HepG2 (cell line): ENCODE measurements around the gene POLH. TPM values are rescaled to one million over a fixed set of nuclear protein-coding genes. Genes with fewer than 3 reads are reported as not detected.

Experiments
- BRCA1 ChIP-seq: sonication (generic); formaldehyde crosslinking; IDR thresholded peaks from 2 replicates; pipeline ENCODE4 v1.4.0; 2020; ENCODE audit warnings: missing genetic modification reagents
- FOXA3 ChIP-seq: IDR thresholded peaks from 2 replicates; pipeline ENCODE4 v1.6.1; 2016; ENCODE audit warnings: missing genetic modification reagents, missing compliant biosample characterization
- GLMP ChIP-seq: sonication (generic); formaldehyde crosslinking; IDR thresholded peaks from 2 replicates; pipeline ENCODE4 v1.9.0; 2021; ENCODE audit warnings: missing genetic modification reagents, mild to moderate bottlenecking, borderline replicate concordance
- HIVEP1 ChIP-seq: sonication (generic); formaldehyde crosslinking; IDR thresholded peaks from 2 replicates; pipeline ENCODE4 v1.4.0; 2020; ENCODE audit warnings: mild to moderate bottlenecking, missing genetic modification reagents
- KLF11 ChIP-seq: IDR thresholded peaks from 2 replicates; pipeline ENCODE4 v1.6.1; 2016; ENCODE audit warnings: missing compliant biosample characterization
- NCOA2 ChIP-seq: sonication (generic); formaldehyde crosslinking; IDR thresholded peaks from 2 replicates; pipeline ENCODE4 v1.8.0; 2022; ENCODE audit warnings: inconsistent platforms
- PITX1 ChIP-seq: sonication (generic); formaldehyde crosslinking; IDR thresholded peaks from 2 replicates; pipeline ENCODE4 v1.5.1; 2020; ENCODE audit warnings: mild to moderate bottlenecking, missing genetic modification reagents
- PLRG1 ChIP-seq: fragments of 450-650 bp; conservative IDR thresholded peaks from 2 replicates; pipeline ENCODE4 v1.6.1; 2016
- SIN3A ChIP-seq: IDR thresholded peaks from 2 replicates; pipeline ENCODE4 v1.6.1; 2011; ENCODE audit warnings: low read depth, mild to moderate bottlenecking, control low read depth, low read length, borderline replicate concordance
- SRSF1 ChIP-seq: fragments of 200-400 bp; formaldehyde crosslinking; optimal IDR thresholded peaks from 2 replicates; pipeline ENCODE3; 2017; ENCODE audit warnings: mild to moderate bottlenecking, low read depth, low read length, moderate library complexity
- SRSF9 ChIP-seq: fragments of 200-400 bp; formaldehyde crosslinking; IDR thresholded peaks from 2 replicates; pipeline ENCODE4 v1.6.1; 2018; ENCODE audit warnings: borderline replicate concordance, mild to moderate bottlenecking, low read depth, low read length; ENCODE audit not compliant: insufficient read depth, poor library complexity, severe bottlenecking
- TEF ChIP-seq: sonication (generic); formaldehyde crosslinking; IDR thresholded peaks from 2 replicates; pipeline ENCODE4 v1.5.0; 2020; ENCODE audit warnings: missing genetic modification reagents
- U2AF2 ChIP-seq: fragments of 200-400 bp; formaldehyde crosslinking; IDR thresholded peaks from 2 replicates; pipeline ENCODE4 v1.6.1; 2017; ENCODE audit warnings: low read depth, mild to moderate bottlenecking, low read length
- ZHX2 ChIP-seq, 2 experiments: sonication (generic) in 1 of 2; formaldehyde crosslinking in 1 of 2; IDR thresholded peaks; 2 replicates each; pipeline versions ENCODE4 v1.6.1 to v1.9.0; 2014 to 2022; ENCODE audit warnings: antibody characterized with exemption in 1 of 2, borderline replicate concordance in 1 of 2, inconsistent platforms in 1 of 2, low read depth in 1 of 2, missing genetic modification reagents in 1 of 2
- ZNF264 ChIP-seq: sonication (generic); formaldehyde crosslinking; IDR thresholded peaks from 2 replicates; pipeline ENCODE4 v1.4.0; 2020; ENCODE audit warnings: missing genetic modification reagents
- ZNF329 ChIP-seq: sonication (generic); formaldehyde crosslinking; IDR thresholded peaks from 2 replicates; pipeline ENCODE4 v1.9.0; 2021; ENCODE audit warnings: low read depth, mild to moderate bottlenecking, missing genetic modification reagents
- ZNF430 ChIP-seq: sonication (generic); formaldehyde crosslinking; IDR thresholded peaks from 2 replicates; pipeline ENCODE4 v1.9.0; 2021; ENCODE audit warnings: mild to moderate bottlenecking, missing genetic modification reagents
- ZNF605 ChIP-seq: sonication (generic); formaldehyde crosslinking; IDR thresholded peaks from 2 replicates; pipeline ENCODE4 v1.8.0; 2022; ENCODE audit warnings: mild to moderate bottlenecking, missing genetic modification reagents
- ZNF746 ChIP-seq: sonication (generic); formaldehyde crosslinking; IDR thresholded peaks from 2 replicates; pipeline ENCODE4 v1.8.0; 2022; ENCODE audit warnings: mild to moderate bottlenecking, missing genetic modification reagents
- ZNF883 ChIP-seq: sonication (generic); formaldehyde crosslinking; IDR thresholded peaks from 2 replicates; pipeline ENCODE4 v1.5.1; 2020; ENCODE audit warnings: mild to moderate bottlenecking, missing genetic modification reagents; ENCODE audit errors: not compliant biosample characterization
- ZSCAN9 ChIP-seq: IDR thresholded peaks from 2 replicates; pipeline ENCODE4 v1.6.1; 2016; ENCODE audit warnings: borderline replicate concordance
- polyA plus RNA-seq, 8 experiments: library from polyadenylated mRNA; depleted of rRNA in 3 of 8; stranded (reverse) in 7 of 8; unstranded in 1 of 8; fragments of >200 nt; fragmentation: Illumina TruSeq in 4 of 8; extraction: Trizol in 4 of 8; gene quantifications; 2 replicates each; pipeline versions ENCODE4 v1.2.1 to v1.2.3, GENCODE V29; 2011 to 2016; ENCODE audit warnings: low read depth in 4 of 8, missing spikeins in 1 of 8, mixed read lengths in 1 of 8; ENCODE audit not compliant: insufficient read depth in 1 of 8
- total RNA-seq, 5 experiments: library from RNA; depleted of rRNA; stranded (reverse); fragments of >200 nt; fragmentation: Illumina TruSeq; extraction: Trizol; gene quantifications; 2 replicates each; pipeline ENCODE4 v1.2.3, GENCODE V29; 2016; ENCODE audit warnings: low read depth in 1 of 5
- TF ChIP-seq, protein P1 (sequence below): sonication (generic); formaldehyde crosslinking; IDR thresholded peaks from 2 replicates; pipeline ENCODE4 v1.8.1; 2023; ENCODE audit warnings: missing genetic modification reagents, mild to moderate bottlenecking, borderline replicate concordance

POLH gene
- total and polyA plus RNA-seq, 2 of the 13 experiments (the other 11 are each of a cell fraction or from before 2014, with no cell fraction given) = 11.6 to 25.0 TPM

GRCh38 chr6:43575105-43575771 is 747 bp upstream of the POLH start (continued):
- TF ChIP-seq ZHX2 (IDR thresholded peaks at IDR 0.05; ENCODE audit: low read depth) (no peak), ZHX2 (CRISPR knock-in tag; IDR thresholded peaks at IDR 0.05; ENCODE audit: borderline replicate concordance) (no peak), SRSF9 (no peak), FOXA3 (CRISPR knock-in tag) (no peak), U2AF2 (no peak), ZNF883 (CRISPR knock-in tag) (no peak), NCOA2 (CRISPR knock-in tag) (peak; percentile 9; the same call in 1 of the 2 replicates), SRSF1 (peak; percentile 61), BRCA1 (no peak), PITX1 (no peak; the same call in 1 of the 2 replicates), PLRG1 (no peak), HIVEP1 (CRISPR knock-in tag) (peak; percentile 54; the same call in 1 of the 2 replicates), ZNF329 (CRISPR knock-in tag) (no peak; the same call in 1 of the 2 replicates), GLMP (CRISPR knock-in tag) (peak; percentile 85), SIN3A (peak; percentile 74), ZNF264 (CRISPR knock-in tag) (no peak), TEF (CRISPR knock-in tag) (no peak), ZNF430 (CRISPR knock-in tag) (0 out of 2 replicates have a peak, but pooled peaks have one; percentile 58), KLF11 (CRISPR knock-in tag) (0 out of 2 replicates have a peak, but pooled peaks have one; percentile 40), ZNF746 (no peak), ZSCAN9 (CRISPR knock-in tag) (0 out of 2 replicates have a peak, but pooled peaks have one; percentile 30), ZNF605 (no peak; the same call in 1 of the 2 replicates)
- TF ChIP-seq, protein P1, sequence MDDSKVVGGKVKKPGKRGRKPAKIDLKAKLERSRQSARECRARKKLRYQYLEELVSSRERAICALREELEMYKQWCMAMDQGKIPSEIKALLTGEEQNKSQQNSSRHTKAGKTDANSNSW (CRISPR knock-in tag) = no peak
